AG10803 (cell line): ENCODE data around the gene NPR1.
"Not testable (repeated sequence)": the region's sequence is repeated elsewhere in the genome, so short reads cannot be mapped to it uniquely, and the experiment has no call there.

Experiments used
- DNase-seq: peaks from one replicate; pipeline ENCODE4 v3.0.0; 2010; ENCODE audit warnings: low read depth
- H3K4me3 ChIP-seq: 2 replicates; pipeline ENCODE4 v1.5.1; 2011; ENCODE audit warnings: mild to moderate bottlenecking, low read length, control low read depth
- CTCF ChIP-seq: conservative IDR thresholded peaks from 2 replicates; pipeline ENCODE4 v1.5.1; 2011; ENCODE audit warnings: mild to moderate bottlenecking, low read length, control low read depth, inconsistent platforms

The NPR1 gene

GRCh38 chr1:153659175-153659534, 19.3 kb upstream of the NPR1 start:
- DNase-seq = no peak
- no peak for TF ChIP-seq CTCF
- peak overlapping the region; percentile 89 for H3K4me3 ChIP-seq

GRCh38 chr1:153659656-153660055, 18.8 kb upstream of the NPR1 start:
- TF ChIP-seq CTCF = no peak
- H3K4me3 ChIP-seq = peak overlapping the region; percentile 89
- DNase-seq = no peak

GRCh38 chr1:153661111-153661708, 17.3 kb upstream of the NPR1 start:
- DNase-seq = peak; percentile 28
- TF ChIP-seq CTCF = no peak
- no peak overlapping the region for H3K4me3 ChIP-seq

GRCh38 chr1:153662269-153662668, 16.2 kb upstream of the NPR1 start:
- no peak for DNase-seq
- no peak for TF ChIP-seq CTCF
- no peak overlapping the region for H3K4me3 ChIP-seq

GRCh38 chr1:153663211-153663610, 15.3 kb upstream of the NPR1 start:
- TF ChIP-seq CTCF = no peak
- no peak overlapping the region for H3K4me3 ChIP-seq
- DNase-seq = peak; percentile 54

GRCh38 chr1:153667439-153667838, 11.0 kb upstream of the NPR1 start:
- TF ChIP-seq CTCF = no peak
- no peak overlapping the region for H3K4me3 ChIP-seq
- no peak for DNase-seq

- H3K4me3 ChIP-seq = not testable (repeated sequence)
Observed at GRCh38 chr1:153668672-153669071, 9.8 kb upstream of the NPR1 start.

GRCh38 chr1:153669606-153670005, 8.9 kb upstream of the NPR1 start:
- DNase-seq = no peak
- TF ChIP-seq CTCF = no peak
- peak overlapping the region; percentile 89 for H3K4me3 ChIP-seq

More at GRCh38 chr1:153668672-153669071, 9.8 kb upstream of the NPR1 start:
- not testable (repeated sequence) for DNase-seq
